HepG2 (cell line): Measurements from ENCODE around the gene ADIRF. TPM values are rescaled to one million over a fixed set of nuclear protein-coding genes. Genes with fewer than 3 reads are reported as not detected.
A peak's percentile ranks its signal among the peaks of the same experiment; 100 is the strongest.

Experiments
- ARHGAP35 ChIP-seq: sonication (generic); formaldehyde crosslinking; IDR thresholded peaks from 2 replicates; pipeline ENCODE4 v1.9.0; 2022; ENCODE audit warnings: mild to moderate bottlenecking, inconsistent platforms, moderate library complexity, missing genetic modification reagents, borderline replicate concordance
- HOXA3 ChIP-seq: sonication (generic); formaldehyde crosslinking; IDR thresholded peaks from 2 replicates; pipeline ENCODE4 v1.5.0; 2020; ENCODE audit warnings: missing genetic modification reagents
- KDM3A ChIP-seq: IDR thresholded peaks from 2 replicates; pipeline ENCODE4 v1.6.1; 2018; ENCODE audit warnings: low read depth, missing compliant biosample characterization
- KDM5B ChIP-seq: sonication (generic); formaldehyde crosslinking; IDR thresholded peaks from 2 replicates; pipeline ENCODE4 v1.4.0; 2020; ENCODE audit warnings: missing genetic modification reagents, mild to moderate bottlenecking, borderline replicate concordance
- KLF13 ChIP-seq: sonication (generic); formaldehyde crosslinking; IDR thresholded peaks from 2 replicates; pipeline ENCODE4 v1.4.0; 2020; ENCODE audit warnings: mild to moderate bottlenecking, missing genetic modification reagents
- PHF21A ChIP-seq: sonication (generic); formaldehyde crosslinking; IDR thresholded peaks from 2 replicates; pipeline ENCODE4 v1.5.0; 2020; ENCODE audit warnings: mild to moderate bottlenecking, missing genetic modification reagents
- PHF8 ChIP-seq: sonication (generic); formaldehyde crosslinking; IDR thresholded peaks from 2 replicates; pipeline ENCODE4 v1.5.0; 2020; ENCODE audit warnings: missing genetic modification reagents
- YY1 ChIP-seq: IDR thresholded peaks from 2 replicates; pipeline ENCODE4 v1.6.1; 2011; ENCODE audit warnings: low read length, low read depth, moderate library complexity, mild to moderate bottlenecking; ENCODE audit not compliant: insufficient read depth, insufficient replicate concordance
- ZNF10 ChIP-seq: sonication (generic); formaldehyde crosslinking; IDR thresholded peaks from 2 replicates; pipeline ENCODE4 v1.4.0; 2020; ENCODE audit warnings: mild to moderate bottlenecking, low read depth, missing genetic modification reagents, borderline replicate concordance
- ZNF570 ChIP-seq: sonication (generic); formaldehyde crosslinking; IDR thresholded peaks from 2 replicates; pipeline ENCODE4 v1.4.0; 2020; ENCODE audit warnings: mild to moderate bottlenecking, missing genetic modification reagents, borderline replicate concordance
- ZNF749 ChIP-seq: sonication (generic); formaldehyde crosslinking; IDR thresholded peaks from 2 replicates; pipeline ENCODE4 v1.8.0; 2022; ENCODE audit warnings: mild to moderate bottlenecking, missing genetic modification reagents, moderate library complexity, borderline replicate concordance
- ZNF792 ChIP-seq: IDR thresholded peaks from 2 replicates; pipeline ENCODE4 v1.6.1; 2016
- ZNF816 ChIP-seq: sonication (generic); formaldehyde crosslinking; IDR thresholded peaks from 2 replicates; pipeline ENCODE4 v1.8.0; 2022; ENCODE audit warnings: missing genetic modification reagents, mild to moderate bottlenecking, borderline replicate concordance
- polyA plus RNA-seq, 8 experiments: library from polyadenylated mRNA; depleted of rRNA in 3 of 8; stranded (reverse) in 7 of 8; unstranded in 1 of 8; fragments of >200 nt; fragmentation: Illumina TruSeq in 4 of 8; extraction: Trizol in 4 of 8; gene quantifications; 2 replicates each; pipeline versions ENCODE4 v1.2.1 to v1.2.3, GENCODE V29; 2011 to 2016; ENCODE audit warnings: low read depth in 4 of 8, missing spikeins in 1 of 8, mixed read lengths in 1 of 8; ENCODE audit not compliant: insufficient read depth in 1 of 8
- total RNA-seq, 5 experiments: library from RNA; depleted of rRNA; stranded (reverse); fragments of >200 nt; fragmentation: Illumina TruSeq; extraction: Trizol; gene quantifications; 2 replicates each; pipeline ENCODE4 v1.2.3, GENCODE V29; 2016; ENCODE audit warnings: low read depth in 1 of 5
- TF ChIP-seq, protein P1 (sequence below): sonication (generic); formaldehyde crosslinking; IDR thresholded peaks from 2 replicates; pipeline ENCODE4 v1.5.1; 2020; ENCODE audit warnings: missing genetic modification reagents, mild to moderate bottlenecking, borderline replicate concordance
- TF ChIP-seq, protein P2 (sequence below): sonication (generic); formaldehyde crosslinking; IDR thresholded peaks from 2 replicates; pipeline ENCODE4 v1.4.0; 2020; ENCODE audit warnings: mild to moderate bottlenecking, missing genetic modification reagents
- TF ChIP-seq, protein P3 (sequence below): IDR thresholded peaks from 2 replicates; pipeline ENCODE4 v1.6.1; 2012; ENCODE audit warnings: inconsistent platforms
- TF ChIP-seq, protein P4 (sequence below): sonication (generic); formaldehyde crosslinking; IDR thresholded peaks from 2 replicates; pipeline ENCODE4 v1.9.0; 2021; ENCODE audit warnings: missing genetic modification reagents, mild to moderate bottlenecking, borderline replicate concordance
- TF ChIP-seq, protein P5 (sequence below): sonication (generic); IDR thresholded peaks from 2 replicates; pipeline ENCODE4 v1.6.1; 2016; ENCODE audit warnings: low read depth, borderline replicate concordance
- TF ChIP-seq, protein P6 (sequence below): sonication (generic); formaldehyde crosslinking; IDR thresholded peaks from 2 replicates; pipeline ENCODE4 v1.5.1; 2020; ENCODE audit warnings: mild to moderate bottlenecking, missing genetic modification reagents, moderate library complexity

Gene ADIRF
- total and polyA plus RNA-seq, 2 of the 13 experiments (the other 11 are each of a cell fraction or from before 2014, with no cell fraction given): 0.13 to 0.40 TPM

DNA sequence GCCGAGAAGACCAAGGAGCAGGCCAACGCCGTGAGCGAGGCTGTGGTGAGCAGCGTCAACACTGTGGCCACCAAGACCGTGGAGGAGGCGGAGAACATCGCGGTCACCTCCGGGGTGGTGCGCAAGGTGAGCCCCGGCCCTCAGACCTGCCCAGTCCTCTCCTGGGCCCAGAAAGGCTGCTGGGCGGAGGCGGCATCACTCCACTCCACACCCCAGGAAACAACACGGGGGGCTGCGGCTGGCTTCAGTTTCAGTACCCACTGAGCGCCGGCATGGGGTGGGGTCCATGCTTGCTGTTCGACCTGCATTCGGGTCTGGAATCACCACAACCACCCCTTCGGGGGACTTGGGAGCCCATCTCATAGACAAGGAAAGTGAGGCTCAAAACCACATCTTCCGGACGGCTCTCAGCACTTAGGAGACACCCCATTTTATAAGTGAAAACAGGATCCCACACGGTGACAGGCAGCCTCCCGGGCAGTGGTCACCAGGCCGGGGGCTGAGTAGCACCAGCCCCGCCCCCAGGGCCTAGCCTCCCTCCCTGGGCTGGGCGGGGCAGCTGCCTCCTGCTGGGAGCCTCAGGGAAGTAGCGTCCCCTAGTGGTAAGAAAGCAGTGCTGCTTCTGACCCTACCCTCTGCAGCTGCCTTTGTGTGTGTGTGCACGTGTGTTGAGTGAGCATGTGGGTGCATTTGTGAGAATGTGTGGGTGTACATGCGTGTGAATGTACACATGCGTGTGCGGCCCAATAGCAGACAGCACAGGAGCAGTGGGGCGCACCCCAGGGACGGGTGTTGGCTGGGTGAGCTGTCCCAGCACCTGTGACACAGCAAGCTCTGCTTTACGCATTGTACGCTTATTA is 8.0 kb upstream of the ADIRF start (continued):
- TF ChIP-seq, protein P1, sequence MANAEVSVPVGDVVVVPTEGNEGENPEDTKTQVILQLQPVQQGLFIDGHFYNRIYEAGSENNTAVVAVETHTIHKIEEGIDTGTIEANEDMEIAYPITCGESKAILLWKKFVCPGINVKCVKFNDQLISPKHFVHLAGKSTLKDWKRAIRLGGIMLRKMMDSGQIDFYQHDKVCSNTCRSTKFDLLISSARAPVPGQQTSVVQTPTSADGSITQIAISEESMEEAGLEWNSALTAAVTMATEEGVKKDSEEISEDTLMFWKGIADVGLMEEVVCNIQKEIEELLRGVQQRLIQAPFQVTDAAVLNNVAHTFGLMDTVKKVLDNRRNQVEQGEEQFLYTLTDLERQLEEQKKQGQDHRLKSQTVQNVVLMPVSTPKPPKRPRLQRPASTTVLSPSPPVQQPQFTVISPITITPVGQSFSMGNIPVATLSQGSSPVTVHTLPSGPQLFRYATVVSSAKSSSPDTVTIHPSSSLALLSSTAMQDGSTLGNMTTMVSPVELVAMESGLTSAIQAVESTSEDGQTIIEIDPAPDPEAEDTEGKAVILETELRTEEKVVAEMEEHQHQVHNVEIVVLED (CRISPR knock-in tag): no peak
- TF ChIP-seq, protein P2, sequence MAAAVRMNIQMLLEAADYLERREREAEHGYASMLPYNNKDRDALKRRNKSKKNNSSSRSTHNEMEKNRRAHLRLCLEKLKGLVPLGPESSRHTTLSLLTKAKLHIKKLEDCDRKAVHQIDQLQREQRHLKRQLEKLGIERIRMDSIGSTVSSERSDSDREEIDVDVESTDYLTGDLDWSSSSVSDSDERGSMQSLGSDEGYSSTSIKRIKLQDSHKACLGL (CRISPR knock-in tag): 0 out of 2 replicates have a peak, but pooled peaks have one; percentile 29
- TF ChIP-seq HOXA3: peak; percentile 19; the same call in 1 of the 2 replicates
- TF ChIP-seq KDM5B (CRISPR knock-in tag): peak; percentile 58
- TF ChIP-seq PHF8 (CRISPR knock-in tag): no peak
- TF ChIP-seq, protein P3, sequence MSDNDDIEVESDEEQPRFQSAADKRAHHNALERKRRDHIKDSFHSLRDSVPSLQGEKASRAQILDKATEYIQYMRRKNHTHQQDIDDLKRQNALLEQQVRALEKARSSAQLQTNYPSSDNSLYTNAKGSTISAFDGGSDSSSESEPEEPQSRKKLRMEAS: peak; percentile 59; the same call in 1 of the 2 replicates
- TF ChIP-seq ZNF10 (CRISPR knock-in tag): no peak
- TF ChIP-seq, protein P4, sequence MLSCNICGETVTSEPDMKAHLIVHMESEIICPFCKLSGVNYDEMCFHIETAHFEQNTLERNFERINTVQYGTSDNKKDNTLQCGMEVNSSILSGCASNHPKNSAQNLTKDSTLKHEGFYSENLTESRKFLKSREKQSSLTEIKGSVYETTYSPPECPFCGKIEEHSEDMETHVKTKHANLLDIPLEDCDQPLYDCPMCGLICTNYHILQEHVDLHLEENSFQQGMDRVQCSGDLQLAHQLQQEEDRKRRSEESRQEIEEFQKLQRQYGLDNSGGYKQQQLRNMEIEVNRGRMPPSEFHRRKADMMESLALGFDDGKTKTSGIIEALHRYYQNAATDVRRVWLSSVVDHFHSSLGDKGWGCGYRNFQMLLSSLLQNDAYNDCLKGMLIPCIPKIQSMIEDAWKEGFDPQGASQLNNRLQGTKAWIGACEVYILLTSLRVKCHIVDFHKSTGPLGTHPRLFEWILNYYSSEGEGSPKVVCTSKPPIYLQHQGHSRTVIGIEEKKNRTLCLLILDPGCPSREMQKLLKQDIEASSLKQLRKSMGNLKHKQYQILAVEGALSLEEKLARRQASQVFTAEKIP (CRISPR knock-in tag): no peak
- no peak for TF ChIP-seq YY1
- TF ChIP-seq, protein P5, sequence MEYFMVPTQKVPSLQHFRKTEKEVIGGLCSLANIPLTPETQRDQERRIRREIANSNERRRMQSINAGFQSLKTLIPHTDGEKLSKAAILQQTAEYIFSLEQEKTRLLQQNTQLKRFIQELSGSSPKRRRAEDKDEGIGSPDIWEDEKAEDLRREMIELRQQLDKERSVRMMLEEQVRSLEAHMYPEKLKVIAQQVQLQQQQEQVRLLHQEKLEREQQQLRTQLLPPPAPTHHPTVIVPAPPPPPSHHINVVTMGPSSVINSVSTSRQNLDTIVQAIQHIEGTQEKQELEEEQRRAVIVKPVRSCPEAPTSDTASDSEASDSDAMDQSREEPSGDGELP: no peak
- peak; percentile 41; the same call in 1 of the 2 replicates for TF ChIP-seq KDM3A (CRISPR knock-in tag)
- TF ChIP-seq ZNF792 (CRISPR knock-in tag): no peak
- no peak for TF ChIP-seq ARHGAP35
- TF ChIP-seq ZNF816 (CRISPR knock-in tag): no peak
- no peak for TF ChIP-seq ZNF570 (CRISPR knock-in tag)
- TF ChIP-seq KLF13 (CRISPR knock-in tag): no peak
- no peak for TF ChIP-seq PHF21A
- TF ChIP-seq, protein P6, sequence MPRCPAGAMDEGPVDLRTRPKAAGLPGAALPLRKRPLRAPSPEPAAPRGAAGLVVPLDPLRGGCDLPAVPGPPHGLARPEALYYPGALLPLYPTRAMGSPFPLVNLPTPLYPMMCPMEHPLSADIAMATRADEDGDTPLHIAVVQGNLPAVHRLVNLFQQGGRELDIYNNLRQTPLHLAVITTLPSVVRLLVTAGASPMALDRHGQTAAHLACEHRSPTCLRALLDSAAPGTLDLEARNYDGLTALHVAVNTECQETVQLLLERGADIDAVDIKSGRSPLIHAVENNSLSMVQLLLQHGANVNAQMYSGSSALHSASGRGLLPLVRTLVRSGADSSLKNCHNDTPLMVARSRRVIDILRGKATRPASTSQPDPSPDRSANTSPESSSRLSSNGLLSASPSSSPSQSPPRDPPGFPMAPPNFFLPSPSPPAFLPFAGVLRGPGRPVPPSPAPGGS: no peak
- no peak for TF ChIP-seq ZNF749 (CRISPR knock-in tag)
